ENCODE data around the gene TGOLN2. TPM values are rescaled to one million over a fixed set of nuclear protein-coding genes. Genes with fewer than 3 reads are reported as not detected.
"Not testable (repeated sequence)": the region's sequence is repeated elsewhere in the genome, so short reads cannot be mapped to it uniquely, and the experiment has no call there.

The TGOLN2 gene
- total RNA-seq, 6 experiments from 2014 or later = 143 to 161 (median 150) TPM

GRCh38 chr2:85325466-85325811, 2.4 kb downstream of the TGOLN2 start:
- Mint-ChIP-seq H3K36me3 (ENCODE audit: low read depth) (peaks cover 61% of the 10 kb centered on the region), H3K4me3 (peak overlapping the region; percentile 93), H3K27ac (peak overlapping the region; percentile 49), H3K4me1 (ENCODE audit: low read depth) (peaks cover 67% of the 10 kb centered on the region), H3K9me3 (no peaks in the 10 kb centered on the region), H3K27me3 (ENCODE audit: insufficient read depth) (peaks cover 3% of the 10 kb centered on the region; the same call in 1 of the 2 replicates)
- no peak for TF ChIP-seq CTCF (IDR thresholded peaks at IDR 0.05)
- no peak for DNase-seq

DNA sequence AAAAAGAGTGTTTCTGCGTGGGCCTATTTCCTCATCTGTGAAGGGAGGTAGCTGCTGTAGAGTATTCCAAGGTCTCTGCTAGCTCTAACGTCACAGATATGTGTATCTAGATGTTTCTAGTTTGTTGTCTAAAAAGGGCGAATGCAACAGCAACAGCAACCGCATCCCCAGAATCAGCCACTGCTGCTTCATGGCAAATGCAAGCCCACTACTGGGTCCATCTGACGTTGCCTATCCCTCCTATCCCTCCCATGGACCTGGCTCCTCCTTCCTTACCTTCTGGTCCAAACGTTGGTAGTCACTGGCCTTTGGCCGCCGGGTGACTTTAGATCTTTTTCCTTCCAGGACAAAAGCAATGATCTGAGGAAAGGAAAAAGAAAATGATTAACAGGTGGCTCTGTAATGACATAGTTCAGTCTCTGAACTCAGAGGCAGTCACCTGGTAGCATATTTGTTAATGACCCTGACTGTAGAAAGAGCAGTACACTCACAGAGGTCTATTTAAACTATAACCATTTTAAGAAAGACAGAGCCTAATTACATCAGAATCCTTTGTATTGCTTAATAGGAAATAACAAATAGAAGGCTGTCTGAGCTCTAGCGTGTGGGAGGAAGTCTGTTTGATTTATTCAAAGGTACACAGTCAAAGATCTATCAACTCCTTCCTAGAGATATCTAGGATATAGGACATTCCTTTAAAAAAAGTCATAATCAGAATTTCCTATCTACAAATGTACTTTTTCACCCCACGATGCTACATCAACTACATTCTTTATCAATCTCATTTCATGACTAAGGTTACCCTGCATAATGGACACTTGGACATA, 2.9 kb downstream of the TGOLN2 start:
- TF ChIP-seq CTCF (IDR thresholded peaks at IDR 0.05) = no peak
- Mint-ChIP-seq H3K4me1 (ENCODE audit: low read depth) (peaks cover 73% of the 10 kb centered on the region), H3K27me3 (ENCODE audit: insufficient read depth) (peaks cover 3% of the 10 kb centered on the region; the same call in 1 of the 2 replicates), H3K9me3 (no peaks in the 10 kb centered on the region), H3K36me3 (ENCODE audit: low read depth) (peaks cover 67% of the 10 kb centered on the region), H3K4me3 (peak overlapping the region; percentile 93), H3K27ac (peak overlapping the region; percentile 49)
- DNase-seq = no peak

- peaks cover 73% of the 10 kb centered on the region for H3K36me3 Mint-ChIP-seq (ENCODE audit: low read depth)
- H3K4me1 Mint-ChIP-seq (ENCODE audit: low read depth) = peaks cover 76% of the 10 kb centered on the region
Measured at GRCh38 chr2:85323988-85324367, 3.8 kb downstream of the TGOLN2 start.

GRCh38 chr2:85323351-85323987, 4.3 kb downstream of the TGOLN2 start:
- peaks cover 73% of the 10 kb centered on the region for H3K36me3 Mint-ChIP-seq (ENCODE audit: low read depth)
- H3K9me3 Mint-ChIP-seq = no peaks in the 10 kb centered on the region
- no peak for DNase-seq
- H3K4me1 Mint-ChIP-seq (ENCODE audit: low read depth) = peaks cover 76% of the 10 kb centered on the region
- no peak for TF ChIP-seq CTCF (IDR thresholded peaks at IDR 0.05)
- peaks cover 3% of the 10 kb centered on the region; the same call in 1 of the 2 replicates for H3K27me3 Mint-ChIP-seq (ENCODE audit: insufficient read depth)
- no peak overlapping the region for H3K4me3 Mint-ChIP-seq
- no peak overlapping the region for H3K27ac Mint-ChIP-seq

More at GRCh38 chr2:85323988-85324367, 3.8 kb downstream of the TGOLN2 start:
- not testable (repeated sequence) for H3K27me3 Mint-ChIP-seq (ENCODE audit: insufficient read depth); H3K27ac Mint-ChIP-seq; H3K9me3 Mint-ChIP-seq; DNase-seq; H3K4me3 Mint-ChIP-seq

DNA sequence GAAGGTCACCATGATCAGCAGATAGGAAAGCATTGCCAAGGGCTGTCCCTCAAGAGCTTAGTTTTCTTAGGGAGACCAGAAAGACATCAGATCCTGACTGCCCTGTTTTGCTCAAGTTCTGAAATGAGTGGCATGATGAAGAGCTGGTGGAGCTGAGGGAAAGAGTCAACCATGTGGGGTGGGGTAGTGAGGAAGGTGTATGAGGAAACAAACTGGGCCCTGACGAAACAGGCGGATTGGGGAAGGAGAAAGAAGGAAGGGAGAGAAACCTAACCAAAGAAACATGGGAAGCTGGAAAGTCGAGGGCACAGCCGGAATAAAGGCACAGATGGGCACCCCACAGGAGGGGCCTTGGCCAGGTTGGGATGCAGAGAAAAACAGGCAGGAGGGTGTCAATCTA, 8.0 kb downstream of the TGOLN2 start:
- no peak overlapping the region for H3K27ac Mint-ChIP-seq
- no peak for TF ChIP-seq CTCF (IDR thresholded peaks at IDR 0.05)
- H3K27me3 Mint-ChIP-seq (ENCODE audit: insufficient read depth) = no peaks in the 10 kb centered on the region; the same call in 1 of the 2 replicates
- H3K9me3 Mint-ChIP-seq = no peaks in the 10 kb centered on the region
- no peak overlapping the region for H3K4me3 Mint-ChIP-seq
- H3K36me3 Mint-ChIP-seq (ENCODE audit: low read depth) = peaks cover 55% of the 10 kb centered on the region
- no peak for DNase-seq
- peaks cover 58% of the 10 kb centered on the region for H3K4me1 Mint-ChIP-seq (ENCODE audit: low read depth)
